22Rv1 (cell line): Measurements from ENCODE around the gene CETP.

Experiments
- H3K27ac ChIP-seq: fragments of 450-650 bp; 2 replicates; pipeline ENCODE4 v1.5.1; 2017
- ZFX ChIP-seq: fragments of 450-650 bp; IDR thresholded peaks from 2 replicates; pipeline ENCODE4 v1.6.1; 2017; ENCODE audit warnings: antibody characterized with exemption, borderline replicate concordance
- TF ChIP-seq, protein P1 (sequence below): fragments of 450-650 bp; IDR thresholded peaks from 2 replicates; pipeline ENCODE4 v1.5.1; 2017; ENCODE audit warnings: mild to moderate bottlenecking

CETP gene

DNA sequence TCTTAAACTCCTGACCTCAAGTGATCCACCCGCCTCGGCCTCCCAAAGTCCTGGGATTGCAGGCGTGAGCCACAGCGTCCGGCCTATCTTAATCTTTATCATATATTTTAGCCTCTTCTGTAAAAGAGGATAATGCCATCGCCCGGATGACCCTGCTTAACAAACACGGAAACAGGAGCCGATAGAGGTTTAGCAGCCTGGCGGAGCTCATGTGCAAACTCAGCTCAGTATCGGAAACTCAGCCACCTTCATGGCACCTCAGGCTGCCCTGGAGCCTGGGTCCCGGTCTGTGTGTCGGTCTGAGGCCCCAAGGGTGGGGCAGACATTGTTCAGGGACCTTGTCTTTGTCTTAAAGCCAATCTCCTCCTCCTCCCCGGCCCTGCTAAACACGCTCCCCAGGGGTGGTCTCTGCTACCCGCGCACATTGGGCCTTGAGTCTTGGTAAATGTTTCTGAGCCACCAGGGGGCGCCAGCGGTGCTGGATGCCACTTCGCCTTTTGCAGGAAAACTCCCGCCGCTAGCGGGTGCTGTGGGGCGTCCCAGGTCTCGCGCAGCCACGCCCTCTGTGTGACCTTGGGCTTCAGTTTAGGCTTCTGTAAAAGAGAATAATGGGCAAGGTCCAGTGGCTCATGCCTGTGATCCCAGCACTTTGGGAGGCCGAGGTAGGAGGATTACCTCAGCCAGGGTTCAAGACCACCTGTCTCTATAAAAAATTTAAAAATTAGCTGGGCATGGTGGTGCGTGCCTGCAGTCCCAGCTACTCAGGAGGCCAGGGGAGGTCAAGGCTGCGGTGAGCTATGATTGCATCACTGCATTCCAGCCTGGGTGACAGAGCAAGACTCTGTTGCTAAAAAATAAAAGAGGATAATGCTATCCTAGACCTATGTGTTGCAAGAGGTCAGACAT, 2.7 kb downstream of the CETP start:
- H3K27ac ChIP-seq, result no peak overlapping the region

DNA sequence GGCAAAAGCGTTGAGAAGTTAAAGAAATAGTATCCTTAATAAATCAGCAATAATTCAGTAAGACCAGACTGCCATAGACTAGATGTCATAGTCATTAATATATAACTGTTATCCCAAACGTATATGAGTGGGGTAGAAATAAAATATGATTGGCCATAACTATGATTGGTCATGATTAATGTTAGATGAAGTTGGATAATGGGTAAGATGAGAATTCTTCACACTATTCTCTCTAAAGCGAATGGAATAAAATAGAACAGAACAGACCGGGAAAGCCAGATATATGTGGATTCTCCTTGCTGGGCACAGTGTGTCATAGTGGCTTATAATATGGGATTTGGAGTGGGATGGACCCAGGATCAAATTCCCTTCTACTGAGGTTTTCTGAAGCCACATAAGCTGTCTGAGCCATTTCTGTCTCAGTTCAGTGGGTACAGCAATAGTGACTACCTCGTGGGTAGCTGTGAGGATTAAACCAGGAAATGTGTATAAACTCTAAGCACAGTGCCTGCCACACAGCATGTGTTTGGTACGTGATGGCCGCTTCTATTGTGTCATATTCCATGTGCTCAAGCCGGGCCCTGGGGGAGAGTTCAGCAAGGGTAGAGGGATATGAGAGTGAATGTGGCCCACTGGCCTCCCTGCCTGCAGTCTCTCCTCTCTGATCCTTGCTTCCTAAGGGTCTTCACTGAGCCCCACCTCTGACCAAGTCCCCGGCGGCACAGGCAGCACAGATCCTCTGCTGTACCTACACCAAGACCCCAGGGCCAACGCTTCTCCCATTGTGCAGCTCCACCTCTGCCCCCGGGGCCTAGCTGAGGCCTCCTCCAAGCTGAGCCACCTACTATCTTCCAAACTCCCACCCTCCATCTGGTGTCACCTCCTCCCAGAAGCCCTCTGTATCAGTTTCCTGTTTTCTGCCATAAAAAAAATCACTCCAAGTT, 3.7 kb downstream of the CETP start:
- TF ChIP-seq, protein P1, sequence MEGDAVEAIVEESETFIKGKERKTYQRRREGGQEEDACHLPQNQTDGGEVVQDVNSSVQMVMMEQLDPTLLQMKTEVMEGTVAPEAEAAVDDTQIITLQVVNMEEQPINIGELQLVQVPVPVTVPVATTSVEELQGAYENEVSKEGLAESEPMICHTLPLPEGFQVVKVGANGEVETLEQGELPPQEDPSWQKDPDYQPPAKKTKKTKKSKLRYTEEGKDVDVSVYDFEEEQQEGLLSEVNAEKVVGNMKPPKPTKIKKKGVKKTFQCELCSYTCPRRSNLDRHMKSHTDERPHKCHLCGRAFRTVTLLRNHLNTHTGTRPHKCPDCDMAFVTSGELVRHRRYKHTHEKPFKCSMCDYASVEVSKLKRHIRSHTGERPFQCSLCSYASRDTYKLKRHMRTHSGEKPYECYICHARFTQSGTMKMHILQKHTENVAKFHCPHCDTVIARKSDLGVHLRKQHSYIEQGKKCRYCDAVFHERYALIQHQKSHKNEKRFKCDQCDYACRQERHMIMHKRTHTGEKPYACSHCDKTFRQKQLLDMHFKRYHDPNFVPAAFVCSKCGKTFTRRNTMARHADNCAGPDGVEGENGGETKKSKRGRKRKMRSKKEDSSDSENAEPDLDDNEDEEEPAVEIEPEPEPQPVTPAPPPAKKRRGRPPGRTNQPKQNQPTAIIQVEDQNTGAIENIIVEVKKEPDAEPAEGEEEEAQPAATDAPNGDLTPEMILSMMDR, result no peak
- TF ChIP-seq ZFX, result no peak
- no peak overlapping the region for H3K27ac ChIP-seq

More for the DNA sequence above, 2.7 kb downstream of the CETP start:
- TF ChIP-seq, protein P1, result peak; percentile 100
- TF ChIP-seq ZFX, result no peak

DNA sequence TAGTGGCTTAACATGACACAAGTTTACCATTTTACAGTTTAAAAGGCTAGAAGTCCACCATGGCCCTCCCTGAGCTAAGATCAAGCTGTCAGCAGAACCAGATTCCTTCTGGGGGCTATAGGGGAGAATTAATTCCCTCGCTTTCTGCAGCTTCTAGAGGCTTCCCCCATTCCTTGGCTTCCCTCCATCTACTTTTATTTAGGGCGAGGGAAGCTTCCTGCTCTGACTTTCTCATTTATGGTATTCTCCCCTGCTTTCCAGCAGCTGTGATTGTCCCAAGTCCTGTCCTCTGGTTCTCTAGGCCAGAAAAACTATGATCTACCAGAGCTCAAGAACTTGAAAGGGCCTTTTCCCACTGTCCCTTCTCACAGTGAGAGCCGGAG, 4.3 kb downstream of the CETP start:
- no peak overlapping the region for H3K27ac ChIP-seq
- TF ChIP-seq ZFX, result no peak
- TF ChIP-seq, protein P1, result no peak

DNA sequence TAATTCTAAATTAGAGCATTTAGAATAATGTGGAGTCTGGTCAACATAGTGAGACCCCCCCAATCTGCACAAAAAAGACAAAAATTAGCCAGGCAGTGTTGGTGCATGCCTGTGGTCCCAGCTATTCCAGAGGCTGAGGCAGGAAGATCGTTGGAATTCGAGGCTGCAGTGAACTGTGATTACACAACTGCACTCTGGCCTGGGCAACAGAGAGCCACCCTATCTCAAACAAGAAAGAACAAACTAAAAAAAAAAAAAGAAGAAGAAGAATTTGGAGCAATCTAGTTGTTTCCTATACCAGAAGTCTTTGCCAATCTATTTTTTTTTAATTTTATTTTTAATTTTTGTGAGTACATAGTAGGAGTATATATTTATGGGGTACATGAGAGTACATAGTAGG, 6.0 kb downstream of the CETP start:
- no peak overlapping the region for H3K27ac ChIP-seq
- TF ChIP-seq, protein P1, result no peak
- TF ChIP-seq ZFX, result no peak

DNA sequence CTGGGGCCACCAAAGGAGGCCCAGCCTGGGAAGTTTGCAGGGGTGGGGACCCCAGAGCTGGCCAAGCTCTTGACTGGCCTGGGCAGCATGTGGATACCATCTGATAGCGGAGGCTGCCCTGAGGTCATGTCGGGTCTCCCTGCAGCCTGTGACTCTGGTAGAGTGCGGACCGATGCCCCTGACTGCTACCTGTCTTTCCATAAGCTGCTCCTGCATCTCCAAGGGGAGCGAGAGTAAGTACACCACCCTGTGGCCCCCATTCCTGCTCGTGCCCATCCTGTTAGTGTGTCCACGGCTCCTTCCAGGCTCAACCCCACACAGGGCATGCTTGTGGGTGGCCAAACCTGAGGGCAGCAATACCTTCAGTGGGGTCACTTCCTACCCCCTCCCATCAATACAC, 8.0 kb downstream of the CETP start:
- TF ChIP-seq, protein P1, result no peak
- no peak for TF ChIP-seq ZFX
- H3K27ac ChIP-seq, result no peak overlapping the region

DNA sequence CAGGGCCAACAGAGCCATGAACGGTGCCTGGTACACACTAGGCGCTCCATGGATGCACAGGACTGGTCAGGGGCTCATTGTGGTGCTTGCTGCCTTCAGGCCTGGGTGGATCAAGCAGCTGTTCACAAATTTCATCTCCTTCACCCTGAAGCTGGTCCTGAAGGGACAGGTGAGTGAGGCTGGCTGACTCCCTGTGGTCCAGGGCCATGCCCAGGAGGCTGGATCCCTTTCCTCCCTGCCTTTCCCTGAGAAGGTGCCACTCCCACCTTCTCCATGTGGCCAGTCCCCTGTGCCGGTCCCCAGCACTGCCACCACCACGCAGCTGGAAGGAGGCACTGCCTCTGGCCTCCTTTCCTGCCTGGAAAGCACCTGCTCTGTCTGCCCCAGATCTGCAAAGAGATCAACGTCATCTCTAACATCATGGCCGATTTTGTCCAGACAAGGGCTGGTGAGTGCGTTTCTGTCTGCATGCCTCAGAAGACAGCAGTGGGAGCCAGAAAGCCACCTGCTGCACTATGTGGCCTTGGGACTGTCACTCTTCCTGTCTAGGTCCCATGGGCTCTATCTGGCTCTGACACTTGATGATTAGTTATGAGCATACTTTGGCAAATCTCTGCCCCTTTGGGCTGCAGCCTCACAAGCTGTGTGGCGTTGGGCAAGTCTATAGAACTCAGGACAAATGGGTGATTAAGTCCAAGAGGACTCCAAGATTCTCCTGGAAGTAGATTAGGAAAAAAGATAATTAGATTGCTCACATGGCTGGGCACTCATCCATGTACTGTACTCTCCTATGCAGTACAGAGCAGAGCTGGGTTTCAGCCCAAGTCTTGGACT, 9.4 kb downstream of the CETP start:
- H3K27ac ChIP-seq, result no peak overlapping the region

More for the DNA sequence above, 9.4 kb downstream of the CETP start:
- TF ChIP-seq ZFX, result no peak
- TF ChIP-seq, protein P1, result no peak
